Astrocyte of the cerebellum (primary cell): ENCODE data around the gene SHROOM2.

ENCODE experiments used
- DNase-seq: peaks from one replicate; pipeline ENCODE4 v3.0.0-alpha.2; 2011; ENCODE audit warnings: low read depth
- H3K4me3 ChIP-seq: 2 replicates; pipeline ENCODE4 v1.5.1; 2011; ENCODE audit warnings: mild to moderate bottlenecking, low read depth, low read length, moderate library complexity
- CTCF ChIP-seq: IDR thresholded peaks from 2 replicates; pipeline ENCODE4 v1.5.1; 2012; ENCODE audit warnings: low read length, low read depth, moderate library complexity, mild to moderate bottlenecking; ENCODE audit errors: missing control alignments
- in situ Hi-C: cut with HindIII; loops from 2 replicates; pipeline ENCODE4 v1.10.0; 2017; ENCODE audit warnings: low sequenced_read_pairs

SHROOM2 gene

GRCh38 chrX:9980401-9980800 is 194.2 kb downstream of the SHROOM2 start:
- no peak overlapping the region for H3K4me3 ChIP-seq
- no peak for TF ChIP-seq CTCF
- in situ Hi-C loops, result no loop called here
- no peak for DNase-seq

GRCh38 chrX:9980927-9981326 is 194.7 kb downstream of the SHROOM2 start:
- TF ChIP-seq CTCF, result no peak
- in situ Hi-C loops, result no loop called here
- H3K4me3 ChIP-seq, result no peak overlapping the region
- DNase-seq, result no peak

GRCh38 chrX:9983441-9983840 is 197.2 kb downstream of the SHROOM2 start:
- TF ChIP-seq CTCF, result no peak
- no peak for DNase-seq
- in situ Hi-C loops, result no loop called here
- H3K4me3 ChIP-seq, result no peak overlapping the region

GRCh38 chrX:9983846-9984245 is 197.6 kb downstream of the SHROOM2 start:
- no peak overlapping the region for H3K4me3 ChIP-seq
- no peak for DNase-seq
- in situ Hi-C loops, result no loop called here
- TF ChIP-seq CTCF, result no peak

GRCh38 chrX:9988762-9989161 is 202.5 kb downstream of the SHROOM2 start:
- DNase-seq, result no peak
- no peak overlapping the region for H3K4me3 ChIP-seq
- peak; percentile 17 for TF ChIP-seq CTCF
- in situ Hi-C loops, result no loop called here

- no peak overlapping the region for H3K4me3 ChIP-seq
- in situ Hi-C loops, result no loop called here
- TF ChIP-seq CTCF, result no peak
- no peak for DNase-seq
Observed at GRCh38 chrX:9992061-9992460, 205.8 kb downstream of the SHROOM2 start.

- in situ Hi-C loops, result no loop called here
- no peak for TF ChIP-seq CTCF
Observed at GRCh38 chrX:9992724-9993123, 206.5 kb downstream of the SHROOM2 start.

More at GRCh38 chrX:9992724-9993123, 206.5 kb downstream of the SHROOM2 start:
- no peak overlapping the region for H3K4me3 ChIP-seq
- no peak for DNase-seq
